ENCODE measurements around the gene AMDHD2.

- TF ChIP-seq SUZ12 (IDR thresholded peaks at IDR 0.05; ENCODE audit: extremely low read depth, insufficient read depth, insufficient read length) (no peak), YY1 (IDR thresholded peaks at IDR 0.05; ENCODE audit: insufficient read depth, insufficient read length) (no peak), ZNF274 (IDR thresholded peaks at IDR 0.05; ENCODE audit: low read depth, low read length) (no peak)
These were observed 44.5 kb upstream of the AMDHD2 start for GRCh38 chr16:2475413-2476344.
